GM19463 (cell line): ENCODE results near the gene TAAR1.
A peak's percentile ranks its signal among the peaks of the same experiment; 100 is the strongest.
"Not testable (repeated sequence)": the region's sequence is repeated elsewhere in the genome, so short reads cannot be mapped to it uniquely, and the experiment has no call there.

ENCODE experiments used
- ATAC-seq: cut with Tn5 transposase; IDR thresholded peaks from one replicate; pipeline ENCODE4 v1.9.1; 2021; ENCODE audit warnings: mild to moderate bottlenecking, moderate library complexity; ENCODE audit not compliant: unreplicated experiment

TAAR1 gene

GRCh38 chr6:132663661-132664060, 4.7 kb upstream of the TAAR1 start:
- ATAC-seq = no peak

GRCh38 chr6:132661906-132662305, 2.9 kb upstream of the TAAR1 start:
- ATAC-seq = no peak

DNA sequence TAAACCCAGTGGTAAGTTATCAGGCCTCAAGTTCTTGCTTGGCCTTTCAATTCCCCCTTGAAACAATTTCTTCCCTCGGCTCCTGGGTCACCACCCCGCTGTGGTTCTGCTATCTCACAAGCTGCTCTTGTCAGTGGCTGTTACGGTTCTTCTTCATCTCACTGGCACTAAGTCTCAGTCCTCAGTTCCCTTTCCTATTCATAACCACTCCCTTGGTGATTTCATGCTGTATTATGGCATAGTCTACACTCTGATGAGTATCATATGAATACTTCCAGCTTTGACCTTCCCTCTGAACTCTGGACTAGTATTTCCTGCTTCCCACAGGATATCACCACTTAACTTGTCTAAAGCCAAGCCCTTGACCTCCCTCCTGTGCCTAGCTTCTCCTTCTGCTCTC, 7.9 kb downstream of the TAAR1 start:
- ATAC-seq = peak; percentile 72

DNA sequence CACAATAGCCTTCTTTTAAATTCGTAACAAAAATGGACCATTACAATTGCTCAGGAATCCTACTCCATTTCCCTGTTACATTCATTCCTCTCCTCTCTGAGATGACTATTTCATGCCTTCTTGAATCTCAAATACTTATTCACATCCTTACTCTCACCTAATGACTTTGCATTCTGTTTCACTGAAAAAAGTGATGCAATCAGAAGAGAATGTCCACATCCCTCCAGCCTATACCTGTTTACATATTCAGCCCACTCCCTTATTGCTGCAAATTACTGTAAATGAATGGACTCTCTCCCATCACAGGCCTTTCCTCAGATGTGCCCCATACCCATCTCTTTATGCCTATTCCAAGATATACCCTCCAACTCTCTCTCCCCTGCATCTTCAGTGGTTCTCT, 8.6 kb downstream of the TAAR1 start:
- no peak for ATAC-seq

DNA sequence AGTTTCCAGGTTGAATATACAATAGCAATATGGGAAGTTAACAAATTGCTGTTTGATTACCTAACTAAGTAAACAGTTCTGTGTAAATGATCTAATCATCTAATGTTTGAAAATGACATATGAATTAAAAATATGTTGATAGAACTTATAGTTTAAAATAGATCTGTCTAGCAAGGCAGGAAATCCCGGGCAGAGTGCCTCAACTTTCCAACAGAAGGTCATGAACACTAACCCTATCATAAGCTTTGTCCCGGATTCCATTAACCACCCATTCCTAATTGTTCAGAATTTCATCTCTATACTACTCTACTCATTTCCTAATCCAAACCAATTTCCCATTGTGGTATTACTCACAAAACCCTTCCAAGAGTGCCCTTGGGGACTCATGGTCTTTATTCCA, 10.2 kb downstream of the TAAR1 start:
- no peak for ATAC-seq

DNA sequence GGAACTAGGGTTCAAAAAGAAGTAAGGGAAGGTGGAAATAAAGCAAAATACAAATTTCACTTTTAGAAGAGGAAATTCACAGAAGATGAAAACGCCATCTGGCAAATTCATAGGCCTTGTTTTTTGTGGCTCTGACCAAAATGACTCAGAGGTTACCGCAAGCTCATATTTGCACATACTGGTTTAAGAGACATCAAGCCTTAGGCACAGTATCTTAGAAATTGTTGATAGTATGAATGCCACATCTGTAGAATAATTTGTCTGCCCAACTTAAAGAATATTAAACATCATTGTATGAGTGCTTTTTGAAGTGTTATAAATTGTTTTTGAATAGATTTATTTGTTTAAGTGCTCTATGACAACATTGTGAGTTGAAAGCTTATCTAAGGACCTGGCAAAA, 10.6 kb downstream of the TAAR1 start:
- peak; percentile 67 for ATAC-seq

DNA sequence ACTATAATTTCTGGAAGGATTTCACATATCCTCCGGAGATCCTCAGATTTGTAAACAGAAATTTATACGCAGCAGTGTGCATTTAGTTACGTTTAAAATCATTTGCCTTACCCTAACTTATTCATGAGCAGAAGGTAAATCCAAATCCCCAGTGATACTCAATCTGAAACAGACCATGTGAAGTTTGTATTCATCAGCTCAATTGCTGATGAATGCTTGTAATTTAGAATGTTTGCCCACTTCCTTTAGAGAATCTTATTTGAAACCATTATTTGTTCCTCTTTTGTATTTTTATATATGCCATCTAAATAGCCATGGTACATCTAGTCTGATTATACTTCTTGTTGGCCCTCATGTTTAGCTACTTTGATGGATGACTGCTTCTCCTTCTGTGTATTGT, 15.4 kb downstream of the TAAR1 start:
- ATAC-seq = peak; percentile 65

- ATAC-seq = not testable (repeated sequence)
These were observed 21.8 kb downstream of the TAAR1 start for GRCh38 chr6:132637135-132637534.

- not testable (repeated sequence) for ATAC-seq
These were observed 23.1 kb downstream of the TAAR1 start for GRCh38 chr6:132635906-132636305.

- ATAC-seq = not testable (repeated sequence)
These were observed 23.7 kb downstream of the TAAR1 start for GRCh38 chr6:132635288-132635687.

GRCh38 chr6:132634796-132635195, 24.2 kb downstream of the TAAR1 start:
- no peak for ATAC-seq

GRCh38 chr6:132633362-132633761, 25.6 kb downstream of the TAAR1 start:
- ATAC-seq = no peak

DNA sequence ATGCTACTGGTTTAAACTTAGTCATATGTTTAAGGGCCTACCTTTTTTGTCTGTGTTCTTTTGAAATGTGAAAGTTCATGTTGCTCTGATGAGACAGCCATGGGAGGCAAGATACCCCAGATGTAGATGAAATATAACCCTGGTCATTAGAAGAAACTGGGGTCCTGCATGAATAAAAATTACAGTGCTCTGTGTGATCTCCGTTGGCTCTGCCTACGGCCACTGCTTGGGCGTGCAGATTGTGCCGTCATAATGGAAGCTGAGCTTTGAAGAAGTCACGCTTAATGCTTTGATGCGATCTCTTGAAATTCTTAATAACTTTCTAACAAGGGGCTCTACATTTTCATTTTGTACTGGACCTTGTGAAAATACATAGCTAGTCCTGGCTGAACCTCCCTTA, 34.8 kb downstream of the TAAR1 start, which contains the start of gene TAAR2:
TSS of gene TAAR2 (minus strand) at position 101 of the 400 bp plus-strand sequence. CDS start at position 101, 0 bp downstream.
- no peak for ATAC-seq

DNA sequence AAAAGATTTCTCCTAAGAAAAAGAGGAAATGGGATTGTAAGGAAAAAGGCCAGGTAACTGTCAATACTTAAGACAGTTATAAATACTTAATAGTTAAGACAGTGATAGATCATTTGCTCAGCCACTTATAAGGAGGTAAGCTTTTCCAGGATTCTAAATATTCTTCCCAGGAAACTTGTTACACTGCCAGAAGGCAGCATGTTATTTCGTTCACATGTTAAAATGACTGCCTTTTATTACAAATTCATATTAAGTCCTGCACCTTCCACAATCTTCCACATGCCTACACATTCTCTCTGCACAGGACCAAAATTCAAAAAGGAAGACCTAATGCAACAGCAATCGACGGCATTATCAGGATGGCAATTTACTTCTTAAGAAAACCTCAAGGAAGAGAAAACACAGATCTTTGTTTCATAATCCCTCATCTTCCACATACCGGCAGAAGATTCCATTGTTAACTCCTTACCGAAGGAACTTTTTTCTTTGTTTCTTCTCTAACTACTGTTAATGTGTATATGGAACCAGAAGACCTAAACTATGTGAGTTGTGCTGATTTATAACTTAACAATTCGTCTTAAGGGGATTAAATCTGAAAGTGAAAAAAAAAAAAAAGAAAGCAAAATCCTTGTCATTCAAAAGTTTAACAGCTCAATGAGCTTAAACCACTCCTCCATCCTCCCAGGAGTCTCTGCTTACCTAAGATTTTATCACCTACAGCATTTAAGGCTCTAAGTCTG, 35.7 kb downstream of the TAAR1 start:
- no peak for ATAC-seq

GRCh38 chr6:132616677-132617076, 42.3 kb downstream of the TAAR1 start:
- ATAC-seq = no peak

DNA sequence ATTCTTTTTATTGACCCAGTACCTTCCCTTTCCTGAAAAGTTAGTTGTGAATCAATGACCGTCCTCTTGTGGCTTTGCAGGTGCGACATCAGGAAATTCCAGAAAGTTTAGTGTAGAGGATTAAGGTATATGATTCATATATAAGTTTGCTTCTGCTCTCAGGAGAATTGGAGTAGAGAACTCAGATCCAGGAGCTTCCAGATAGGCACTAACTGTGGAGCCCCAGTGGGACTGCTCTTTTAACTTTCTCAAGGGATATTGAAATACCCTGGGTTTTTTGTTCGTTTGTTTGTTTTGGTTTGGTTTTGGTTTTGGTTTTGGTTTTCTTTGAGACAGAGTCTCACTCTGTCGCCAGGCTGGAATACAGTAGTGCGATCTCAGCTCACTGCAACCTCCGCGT, 44.4 kb downstream of the TAAR1 start:
- ATAC-seq = peak; percentile 54

DNA sequence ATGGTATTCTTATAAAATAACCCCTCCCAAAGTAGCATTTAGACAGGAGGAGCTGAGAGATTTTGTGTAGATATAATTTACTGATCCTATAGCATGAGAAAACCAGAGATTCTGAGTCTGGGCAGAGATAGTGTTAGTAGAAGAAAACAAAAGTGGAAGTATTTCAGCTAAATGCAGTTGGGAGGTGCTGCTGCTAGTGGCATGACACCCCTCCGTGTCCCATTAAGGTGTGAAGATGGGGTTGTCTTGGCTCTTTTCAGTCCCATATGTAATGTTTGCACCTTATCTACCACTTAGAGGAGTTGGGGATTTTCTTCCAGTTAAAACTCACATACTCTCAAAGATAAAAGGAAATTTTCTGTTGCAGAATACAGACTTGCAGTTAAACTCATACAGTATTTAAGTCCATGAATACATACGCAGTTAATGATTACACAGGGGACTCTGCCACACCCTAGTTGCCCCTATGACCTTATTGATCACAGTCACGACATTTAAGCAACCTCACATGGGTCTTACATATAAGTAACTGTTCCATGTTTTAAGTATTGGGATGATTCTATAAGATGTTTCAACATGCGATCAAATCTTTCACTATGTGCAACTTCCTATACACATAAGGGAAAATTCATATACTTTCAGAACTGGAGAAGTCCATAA, 46.4 kb downstream of the TAAR1 start:
- no peak for ATAC-seq

GRCh38 chr6:132611616-132612015, 47.4 kb downstream of the TAAR1 start:
- no peak for ATAC-seq

DNA sequence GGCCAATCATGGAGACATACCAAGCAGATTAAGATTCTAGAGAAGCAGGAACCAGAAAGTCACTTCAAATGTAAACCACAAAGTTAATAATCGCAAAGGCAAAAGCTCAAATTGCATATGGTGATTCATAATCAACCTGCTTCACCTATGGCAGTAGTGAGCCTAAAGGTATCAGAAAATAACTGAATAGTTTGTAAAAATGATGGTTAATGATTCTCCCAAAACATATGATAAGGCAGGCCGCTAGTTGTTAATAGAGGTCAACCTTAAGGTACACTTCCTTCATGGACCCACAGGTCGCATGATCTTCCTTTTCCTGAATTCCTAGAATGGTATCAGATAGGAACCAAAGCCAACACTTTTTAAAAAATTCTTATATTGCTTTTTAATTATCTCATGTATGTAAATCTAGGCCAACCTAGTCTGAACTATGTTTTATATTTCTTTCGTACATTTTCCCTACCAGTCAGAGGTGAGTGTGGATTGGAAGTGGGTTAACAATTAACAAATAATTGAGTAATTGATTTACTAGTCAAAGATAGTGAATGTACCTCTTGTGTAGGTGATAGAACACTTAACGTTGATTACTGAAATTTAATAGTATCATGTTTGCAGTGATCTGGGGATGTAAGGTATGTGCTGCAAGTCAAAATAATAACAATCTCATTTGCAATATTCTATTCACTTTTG, 51.3 kb downstream of the TAAR1 start:
- ATAC-seq = peak; percentile 84

GRCh38 chr6:132604635-132605152, 54.3 kb downstream of the TAAR1 start:
- no peak for ATAC-seq

DNA sequence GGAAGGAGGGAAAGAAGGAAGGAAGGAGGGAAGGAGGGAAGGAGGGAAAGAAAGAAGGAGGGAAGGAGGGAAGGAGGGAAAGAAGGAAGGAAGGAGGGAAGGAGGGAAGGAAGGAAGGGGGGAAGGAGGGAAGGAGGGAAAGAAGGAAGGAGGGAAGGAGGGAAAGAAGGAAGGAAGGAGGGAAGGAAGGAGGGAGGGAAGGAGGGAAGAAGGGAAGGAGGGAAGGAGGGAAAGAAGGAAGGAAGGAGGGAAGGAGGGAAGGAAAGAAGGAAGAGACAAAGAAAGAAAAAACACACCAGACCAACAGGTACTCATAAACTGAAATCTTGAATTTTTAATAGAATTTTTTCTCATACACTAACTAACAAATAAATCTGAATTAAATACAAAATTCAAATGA, 58.1 kb downstream of the TAAR1 start:
- not testable (repeated sequence) for ATAC-seq

DNA sequence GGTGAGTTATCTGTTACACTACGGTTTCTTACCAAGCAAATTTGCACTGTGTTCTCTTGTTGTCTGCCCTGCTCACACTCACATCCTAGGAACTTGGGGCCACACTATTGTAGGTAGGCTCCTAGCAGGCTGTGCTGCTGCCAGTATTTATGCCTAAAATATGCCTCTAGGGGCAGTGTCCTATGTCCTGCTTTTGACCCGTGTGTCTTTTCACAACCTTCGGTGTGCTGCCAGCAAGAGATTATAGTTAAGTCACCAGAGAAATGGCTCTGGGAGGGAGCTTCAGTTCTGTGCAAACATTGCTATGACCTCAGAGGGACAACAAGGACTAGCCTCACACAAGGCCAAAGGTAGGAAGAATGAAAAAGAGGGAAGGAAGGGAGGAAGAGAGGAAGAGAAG, 60.5 kb downstream of the TAAR1 start:
- ATAC-seq = peak; percentile 77
